CD4-positive, alpha-beta T cell treated with Interleukin-17A for 1 hour (primary cell): ENCODE results near the gene UBA52.
A peak's percentile ranks its signal among the peaks of the same experiment; 100 is the strongest.
"Not testable (repeated sequence)": the region's sequence is repeated elsewhere in the genome, so short reads cannot be mapped to it uniquely, and the experiment has no call there.

Source experiments
- DNase-seq: peaks from one replicate; pipeline ENCODE4 v3.0.0-alpha.2; 2020

The UBA52 gene

DNA sequence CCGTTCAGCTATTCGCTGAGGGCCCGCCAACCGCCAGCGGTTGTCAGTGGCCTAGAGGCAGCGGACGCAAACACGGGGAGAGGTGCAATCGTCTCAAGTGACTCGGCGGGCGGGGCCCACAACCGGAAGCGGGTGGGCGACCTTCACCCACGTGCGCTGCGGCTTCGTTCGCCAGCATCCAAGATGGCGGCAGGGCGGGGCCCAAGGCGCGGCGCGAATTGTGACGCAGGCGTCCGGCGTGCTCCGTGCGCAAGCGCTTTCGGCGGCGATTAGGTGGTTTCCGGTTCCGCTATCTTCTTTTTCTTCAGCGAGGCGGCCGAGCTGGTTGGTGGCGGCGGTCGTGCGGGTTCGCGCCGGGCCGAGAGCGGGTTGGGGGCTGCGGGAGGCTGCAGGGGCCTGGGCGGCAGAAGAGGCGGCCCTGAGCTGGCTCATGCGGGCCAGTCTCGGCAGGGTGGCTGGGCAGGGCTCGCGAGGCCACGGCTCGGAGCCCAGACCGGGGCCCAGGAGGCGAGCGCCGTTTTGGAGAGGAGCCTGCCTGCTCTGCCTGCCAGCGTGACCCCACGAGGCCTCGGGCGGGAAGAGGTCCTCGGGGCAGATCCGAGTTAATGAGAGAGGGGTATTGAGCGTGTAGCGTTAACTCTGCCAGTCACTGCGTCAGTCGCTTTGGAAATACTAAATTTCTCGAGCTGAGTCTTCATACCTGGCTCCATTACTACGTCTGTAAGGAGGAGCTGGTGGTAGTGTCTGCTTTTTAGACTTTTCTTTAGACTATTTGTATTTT, at the start of gene UBA52:
Gene UBA52, plus strand, starts transcription at position 294 of the 781 bp plus-strand sequence. CDS start 1,444 bp downstream, outside the sequence.
- DNase-seq = peak; percentile 99

DNA sequence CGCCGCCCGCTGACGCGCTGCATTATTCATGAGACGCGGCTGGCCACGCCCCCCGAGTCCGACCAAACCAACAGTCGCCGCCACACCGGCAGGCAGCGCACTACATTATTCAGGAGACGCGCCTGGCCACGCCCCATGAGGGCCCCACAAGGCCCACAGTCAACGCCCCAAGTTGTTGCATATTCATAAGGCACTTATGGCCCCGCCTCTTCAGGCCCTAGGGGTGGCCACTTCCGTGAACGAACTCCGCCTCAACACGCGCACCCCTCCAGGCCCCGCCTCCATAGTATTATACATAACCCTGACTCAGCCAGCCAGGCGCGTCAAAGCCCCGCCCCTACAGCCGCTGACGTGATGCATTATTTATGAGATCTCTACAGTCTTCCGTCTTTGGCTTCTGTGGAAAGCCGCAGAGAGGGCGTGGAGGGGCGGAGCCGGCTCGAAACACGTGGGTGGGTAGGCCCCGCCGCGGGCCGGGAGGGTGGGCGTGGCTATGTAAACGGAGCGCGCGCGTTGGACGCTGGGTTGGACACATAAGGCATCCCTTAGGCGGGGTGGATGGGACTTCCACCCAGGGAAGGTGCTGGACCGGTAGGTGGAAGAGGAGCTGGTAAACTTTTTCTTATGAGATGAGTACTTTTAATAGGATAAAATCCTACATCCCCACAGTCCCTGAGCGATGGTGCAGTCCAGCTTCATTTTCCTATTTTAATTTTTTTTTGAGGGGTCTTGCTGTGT, 49.4 kb upstream of the UBA52 start:
- peak; percentile 100 for DNase-seq

DNA sequence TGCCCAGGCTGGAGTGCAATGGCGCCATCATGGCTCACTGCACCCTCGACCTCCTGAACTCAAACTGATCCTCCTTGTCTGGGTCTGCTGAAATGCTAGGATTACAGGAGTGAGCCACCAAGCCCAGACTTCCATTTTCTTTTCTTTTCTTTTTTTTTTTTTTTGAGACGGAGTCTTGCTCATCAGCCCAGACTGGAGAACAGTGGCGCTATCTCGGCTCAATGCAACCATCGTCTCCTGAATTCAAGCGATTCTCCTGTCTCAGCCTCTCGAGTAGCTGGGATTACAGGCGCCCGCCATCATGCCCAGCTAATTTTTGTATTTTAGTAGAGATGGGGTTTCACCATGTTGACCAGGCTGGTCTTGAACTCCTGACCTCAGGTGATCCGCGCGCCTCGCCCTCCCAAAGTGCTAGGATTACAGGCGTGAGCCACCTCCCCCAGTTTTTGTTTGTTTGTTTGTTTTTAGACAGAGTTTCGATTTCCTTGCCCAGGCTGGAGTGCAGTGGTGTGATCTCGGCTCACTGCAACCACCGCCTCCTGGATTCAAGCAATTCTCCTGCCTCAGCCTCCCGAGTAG, 48.7 kb upstream of the UBA52 start:
- not testable (repeated sequence) for DNase-seq

DNA sequence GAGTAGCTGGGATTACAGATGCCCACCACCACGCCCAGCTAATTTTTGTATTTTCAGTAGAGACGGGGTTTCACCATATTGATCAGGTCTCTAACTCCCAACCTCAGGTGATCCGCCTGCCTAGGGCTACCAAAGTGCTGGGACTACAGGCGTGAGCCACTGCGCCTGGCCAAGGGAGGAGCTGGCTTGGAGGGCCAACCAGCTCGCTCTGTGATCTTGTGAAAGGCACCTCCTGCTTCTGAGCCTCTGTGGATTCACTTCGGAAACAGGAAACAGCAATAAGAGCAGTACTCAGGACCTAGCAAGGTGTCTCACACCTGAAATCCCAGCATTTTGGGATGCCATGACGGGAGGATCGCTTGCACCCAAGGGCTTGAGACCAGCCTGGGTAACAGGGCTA, 47.8 kb upstream of the UBA52 start:
- no peak for DNase-seq

DNA sequence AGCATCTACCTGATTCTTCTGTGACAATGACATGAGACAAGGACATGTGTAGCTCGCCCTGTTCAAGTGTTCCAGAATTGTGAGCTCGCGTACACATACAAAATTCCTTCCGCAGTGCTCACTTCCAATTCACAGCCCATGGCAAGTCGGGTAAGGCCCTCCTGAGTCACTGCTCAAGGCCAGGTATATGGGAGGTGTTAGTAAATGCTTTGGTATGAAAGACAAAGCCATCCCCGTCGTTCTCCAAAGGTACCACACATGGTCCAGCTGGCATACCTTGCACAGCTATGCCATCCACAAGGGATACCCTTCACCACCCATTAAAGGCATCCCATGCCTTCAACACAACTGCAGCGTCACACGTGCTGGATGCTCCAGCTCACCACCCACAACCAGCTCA, 45.3 kb upstream of the UBA52 start:
- no peak for DNase-seq

DNA sequence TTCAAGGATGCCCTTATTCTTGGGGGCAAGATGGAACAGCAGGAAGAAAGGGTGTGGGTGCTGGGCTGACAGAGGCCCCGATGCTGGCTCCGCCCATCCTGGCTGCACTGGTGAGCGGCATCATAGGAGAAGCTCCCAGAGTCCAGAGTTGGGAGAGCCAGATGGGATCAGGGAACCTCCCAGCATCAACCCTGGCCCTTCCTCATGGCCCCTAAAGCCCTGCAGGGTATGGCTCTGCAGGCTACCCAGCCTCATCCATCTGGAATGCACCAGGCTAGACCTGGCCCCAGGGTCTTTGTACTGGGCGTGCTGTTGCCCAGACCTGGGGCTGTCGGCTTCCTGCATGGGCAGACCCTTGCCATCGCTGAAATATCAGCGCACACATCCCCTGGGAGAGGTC, 41.9 kb upstream of the UBA52 start:
- no peak for DNase-seq

DNA sequence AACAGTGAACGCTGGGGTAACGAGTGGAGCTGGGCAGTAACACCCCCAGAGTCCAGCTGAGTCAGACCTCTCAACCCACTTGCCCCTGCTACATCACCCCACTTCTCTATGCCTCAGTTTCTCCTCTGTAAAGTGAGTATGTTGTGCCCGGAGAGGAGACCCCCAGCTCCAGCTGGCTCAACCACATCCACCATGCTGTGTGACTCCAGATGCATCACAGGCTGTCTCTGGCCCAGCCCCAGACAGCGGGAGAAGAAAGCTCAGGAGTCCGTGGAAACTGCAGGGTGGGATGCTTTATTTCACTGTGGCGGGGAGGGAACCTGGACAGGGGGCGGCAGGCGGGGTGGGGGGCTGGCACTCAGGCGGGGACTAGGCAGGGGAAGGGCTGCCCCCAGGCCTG, 40.2 kb upstream of the UBA52 start:
- no peak for DNase-seq

DNA sequence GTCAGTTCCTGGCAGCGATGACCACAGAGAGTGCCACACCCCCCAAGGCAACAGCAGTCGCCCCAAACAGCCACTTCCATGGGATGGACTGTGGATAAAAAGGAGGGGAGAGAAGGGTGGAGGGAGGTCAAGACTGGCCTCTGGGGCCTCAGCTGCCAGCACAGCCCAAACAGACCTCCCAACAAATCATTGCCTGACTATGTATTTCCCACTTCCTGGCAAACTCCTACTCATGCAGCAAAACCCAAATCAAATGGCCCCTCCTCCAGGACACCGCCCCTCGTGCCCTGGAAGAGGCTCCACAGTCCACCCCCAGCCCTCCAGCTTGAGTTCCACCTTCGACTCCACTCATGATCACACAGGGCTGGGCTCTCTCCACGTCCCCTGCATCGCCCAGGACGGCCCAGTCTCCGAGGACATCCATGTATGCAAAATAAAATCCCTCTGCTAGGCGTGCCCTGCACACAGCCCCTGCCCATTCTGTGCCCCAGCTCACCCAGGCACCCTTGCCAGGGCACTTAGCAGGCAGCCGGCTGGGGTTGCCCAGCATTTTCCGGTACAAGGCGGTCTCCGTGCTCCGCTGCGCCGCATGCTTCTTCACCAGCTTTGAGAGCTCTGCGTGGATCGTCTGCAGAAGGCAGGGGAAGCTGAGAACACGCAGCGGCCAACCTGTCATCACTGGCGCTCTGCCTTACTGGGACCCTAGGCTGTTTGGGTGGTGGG, 39.3 kb upstream of the UBA52 start:
- DNase-seq = no peak

DNA sequence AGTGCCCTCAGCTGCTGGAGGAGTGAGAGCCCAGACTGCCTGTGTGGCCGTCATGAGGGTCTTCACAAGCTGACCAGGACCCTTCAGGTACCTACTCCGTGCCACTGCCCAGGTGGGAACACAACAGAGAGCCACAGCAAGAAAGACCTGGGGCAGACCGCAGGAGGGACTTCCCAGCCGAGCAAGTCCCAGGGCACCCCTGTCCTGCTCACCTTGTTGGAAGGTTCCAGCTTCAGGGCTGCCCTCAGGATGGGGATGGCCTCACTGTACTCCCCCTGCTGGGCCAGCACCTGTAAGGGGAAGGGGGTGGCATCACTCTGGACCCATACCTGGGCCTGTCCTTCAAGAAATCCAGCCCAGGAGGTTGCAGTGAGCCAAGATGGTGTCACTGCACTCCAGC, 38.6 kb upstream of the UBA52 start:
- DNase-seq = no peak

DNA sequence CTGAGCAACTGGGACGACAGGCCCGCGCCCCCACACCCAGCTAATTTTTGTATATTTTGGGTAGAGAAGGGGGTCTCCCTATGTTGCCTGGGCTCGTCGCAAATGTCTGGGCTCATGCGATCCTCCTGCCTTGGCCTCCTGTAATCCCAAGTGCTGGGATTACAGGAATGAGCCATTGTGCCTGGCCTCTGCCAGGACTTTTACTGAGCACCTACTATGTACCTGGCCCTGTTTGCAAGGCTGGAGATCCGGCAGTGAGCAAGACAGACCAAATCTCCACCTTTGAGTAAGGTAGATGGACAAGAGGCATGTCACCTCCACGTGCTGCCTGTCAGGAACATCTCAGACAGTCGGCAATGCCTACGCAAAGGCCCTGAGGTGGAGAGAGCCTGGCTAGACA, 35.2 kb upstream of the UBA52 start:
- DNase-seq = no peak

DNA sequence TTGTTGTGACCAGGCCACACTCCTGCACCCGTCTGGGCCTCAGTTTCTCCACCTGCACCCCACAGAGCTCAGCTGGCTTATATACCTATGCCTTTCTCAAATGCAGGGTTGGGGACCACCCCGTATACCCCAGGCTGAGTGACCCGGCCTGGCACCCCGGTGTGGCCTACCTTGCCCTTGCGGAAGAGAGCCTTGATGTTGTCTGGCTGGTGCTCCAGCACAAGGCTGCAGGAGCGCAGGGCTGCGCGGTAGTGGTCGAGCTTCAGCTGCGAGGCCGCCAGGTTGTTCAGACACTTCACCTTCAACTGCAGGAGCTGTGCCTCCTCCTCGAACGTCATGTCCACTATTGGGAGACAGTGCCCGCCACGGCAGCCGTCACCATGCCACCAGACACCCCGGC, 34.2 kb upstream of the UBA52 start:
- DNase-seq = no peak

DNA sequence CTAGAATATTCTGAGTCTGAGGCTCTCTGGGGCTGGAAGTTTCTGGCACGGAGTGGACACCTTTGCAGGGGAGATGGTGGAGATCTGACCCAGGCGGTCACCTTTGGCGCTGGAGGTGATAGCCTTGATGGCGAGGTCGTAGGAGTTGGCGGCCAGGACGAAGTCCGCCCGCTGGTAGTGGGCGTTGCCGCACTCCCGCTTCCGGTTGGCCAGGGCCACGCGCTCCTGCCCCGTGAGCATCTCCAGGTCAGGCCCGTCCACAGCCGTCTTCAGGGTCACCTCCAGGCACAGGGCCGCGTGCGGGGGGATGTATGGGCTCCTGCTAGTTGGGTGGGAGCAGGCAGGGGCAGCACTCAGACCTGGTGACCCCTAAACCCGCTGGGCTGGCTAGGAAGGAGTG, 33.5 kb upstream of the UBA52 start:
- DNase-seq = no peak

DNA sequence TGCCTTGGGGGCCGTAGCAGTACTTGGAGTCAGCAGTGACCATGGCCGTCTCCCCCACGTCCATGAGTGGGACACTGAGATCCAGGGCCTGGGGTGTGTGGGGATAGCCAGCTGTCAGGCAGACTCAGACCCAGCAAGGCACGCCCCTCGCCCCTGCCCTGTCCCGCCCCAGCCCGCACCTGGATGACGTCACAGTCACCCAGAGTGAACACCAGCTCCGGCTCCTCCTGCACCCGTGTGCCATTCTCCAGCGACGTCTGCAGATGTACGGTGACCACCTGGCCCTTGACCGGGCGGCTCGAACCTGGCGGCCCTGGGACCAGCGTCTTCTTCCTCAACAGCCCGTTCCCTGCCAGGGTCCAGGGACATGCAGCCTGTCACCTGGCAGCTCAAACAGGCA, 32.3 kb upstream of the UBA52 start:
- no peak for DNase-seq

DNA sequence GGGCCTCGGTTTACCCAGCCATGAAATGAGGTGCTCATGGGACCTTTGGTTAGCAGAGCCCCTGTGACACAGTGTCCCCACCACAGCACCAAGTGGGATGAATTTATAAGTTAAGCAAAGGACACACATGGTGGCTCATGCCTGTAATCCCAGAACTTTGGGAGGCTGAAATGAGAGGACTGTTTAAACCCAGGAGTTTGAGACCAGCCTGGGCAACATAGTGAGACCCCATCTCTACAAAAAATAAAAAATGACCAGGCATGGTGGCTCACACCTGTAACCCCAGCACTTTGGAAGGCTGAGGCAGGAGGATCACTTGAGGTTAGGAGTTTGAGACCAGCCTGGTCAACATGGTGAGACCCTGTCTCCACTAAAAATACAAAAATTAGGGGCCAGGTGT, 31.5 kb upstream of the UBA52 start:
- DNase-seq = not testable (repeated sequence)

DNA sequence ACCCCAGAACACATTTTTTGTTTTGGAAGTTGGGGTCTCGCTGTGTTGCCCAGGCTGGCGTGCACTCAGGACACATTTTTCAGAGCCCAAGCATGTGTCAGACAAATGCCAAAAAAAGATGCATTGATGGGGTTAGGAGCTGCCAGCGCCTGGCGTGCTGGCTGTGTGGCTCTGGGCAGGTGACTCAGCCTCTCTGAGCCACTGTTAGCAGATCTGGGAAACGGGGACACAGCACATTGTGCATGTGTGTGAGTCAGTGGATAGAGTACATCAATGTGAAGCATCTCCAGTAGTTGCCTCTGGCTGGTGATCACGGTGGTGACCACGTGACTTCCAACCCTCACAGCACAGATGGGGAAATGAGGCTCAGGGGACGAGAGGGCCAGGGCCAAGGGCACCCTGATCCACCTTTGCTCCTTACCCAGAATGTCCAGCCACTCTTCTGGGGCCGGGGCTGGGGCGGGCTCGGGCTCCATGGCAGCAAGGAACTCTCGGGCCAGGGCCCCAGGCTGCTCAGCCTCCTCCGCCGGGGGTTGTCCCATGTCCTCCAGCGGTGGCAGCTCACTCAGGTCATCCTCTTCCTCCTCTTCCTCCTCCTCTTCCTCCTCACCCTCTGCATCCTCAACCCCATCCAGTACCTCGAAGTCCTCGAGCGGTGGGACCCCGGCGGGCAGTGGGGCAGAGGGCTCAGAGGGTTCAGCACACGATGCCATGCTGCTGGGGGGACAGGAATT, 30.2 kb upstream of the UBA52 start:
- no peak for DNase-seq

DNA sequence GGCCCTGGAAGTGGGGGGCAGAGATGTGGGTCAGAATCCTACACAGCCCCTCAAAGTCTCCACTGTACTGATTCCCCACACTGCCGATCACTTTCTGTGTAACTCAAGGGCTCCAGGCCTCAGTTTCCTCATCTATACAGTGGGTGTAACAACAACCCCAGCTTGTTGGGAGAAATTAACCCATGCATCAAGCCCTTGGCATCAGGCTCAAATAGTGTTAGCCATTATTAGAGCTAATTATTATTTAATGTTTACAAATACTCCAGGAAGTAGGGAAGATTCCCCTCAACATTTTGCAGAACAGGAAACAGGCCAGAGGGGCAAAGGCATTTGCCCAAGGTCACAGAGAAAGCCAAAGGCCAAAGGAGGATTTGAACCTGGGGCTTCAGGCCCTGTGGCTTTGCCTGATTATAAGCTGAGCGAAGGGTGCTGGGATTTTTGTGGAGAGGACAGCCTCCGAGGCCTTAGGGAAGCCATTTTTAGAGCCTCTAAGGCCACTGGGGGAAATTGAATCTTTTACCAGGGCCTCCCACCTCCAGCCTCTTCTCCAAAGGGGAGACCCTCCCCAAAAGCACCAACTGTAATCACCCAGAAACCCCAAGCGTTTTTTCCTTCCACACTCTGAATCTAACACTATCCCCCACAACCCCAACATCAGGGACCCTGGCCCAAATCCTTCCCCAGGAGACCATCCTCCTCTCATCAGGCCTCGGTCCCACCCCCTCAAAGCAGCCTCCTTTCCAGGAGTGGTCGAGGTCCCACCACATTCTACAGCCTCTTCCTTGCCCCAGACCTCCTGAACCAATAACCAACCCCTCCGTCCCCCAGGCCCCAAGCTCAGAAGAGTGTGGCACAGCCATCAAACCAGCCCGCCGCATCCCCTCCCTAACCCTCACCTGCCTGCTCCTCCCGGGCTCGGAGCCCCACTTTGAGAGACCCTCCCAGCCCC, 29.4 kb upstream of the UBA52 start:
- DNase-seq = no peak

DNA sequence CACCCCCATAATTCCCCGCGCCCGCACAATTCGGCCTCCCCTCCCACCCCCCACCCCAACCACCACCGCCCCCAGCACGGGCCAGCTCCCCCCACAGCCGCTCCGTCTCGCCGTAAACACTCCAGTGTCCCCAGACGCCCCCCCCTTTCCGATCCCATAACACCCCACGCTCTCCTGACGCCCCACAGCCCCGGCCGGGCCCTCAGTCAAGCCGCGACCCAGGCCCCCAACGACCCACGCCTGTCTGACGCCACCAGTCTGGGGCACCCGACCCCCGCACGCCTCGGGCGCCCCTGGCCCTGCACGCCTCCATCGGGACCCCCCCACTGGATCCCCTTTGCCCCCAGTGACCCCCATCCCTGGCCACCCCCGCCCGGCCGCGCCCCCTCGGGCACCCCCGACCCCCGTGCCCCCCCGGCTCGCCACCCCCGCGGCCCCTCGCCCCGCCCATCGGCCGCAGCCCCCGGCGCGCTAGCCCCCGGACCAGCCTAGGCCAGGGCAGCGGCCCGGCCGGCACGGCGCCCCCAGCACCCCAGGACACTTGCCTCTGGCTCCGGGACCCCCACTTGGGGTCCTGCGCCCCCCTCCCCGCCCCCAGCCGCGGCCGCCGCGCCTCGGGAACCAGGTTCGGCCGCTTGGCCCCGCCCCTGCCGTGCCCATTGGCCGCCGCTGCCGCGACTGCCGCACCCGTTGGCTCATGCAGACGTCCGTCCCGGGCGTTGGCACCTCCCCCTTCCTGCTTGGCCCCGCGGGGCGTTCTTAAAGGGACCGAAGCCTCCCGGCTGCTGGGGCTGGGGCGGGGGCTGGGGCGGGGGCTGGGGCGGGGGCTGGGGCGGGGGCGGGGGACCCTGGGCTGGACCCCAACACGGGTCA, 28.5 kb upstream of the UBA52 start, which contains the start of gene FKBP8:
Gene FKBP8, minus strand, starts transcription at position 633 of the 873 bp plus-strand sequence. CDS start 1,603 bp downstream, outside the sequence.
- DNase-seq = peak; percentile 94

DNA sequence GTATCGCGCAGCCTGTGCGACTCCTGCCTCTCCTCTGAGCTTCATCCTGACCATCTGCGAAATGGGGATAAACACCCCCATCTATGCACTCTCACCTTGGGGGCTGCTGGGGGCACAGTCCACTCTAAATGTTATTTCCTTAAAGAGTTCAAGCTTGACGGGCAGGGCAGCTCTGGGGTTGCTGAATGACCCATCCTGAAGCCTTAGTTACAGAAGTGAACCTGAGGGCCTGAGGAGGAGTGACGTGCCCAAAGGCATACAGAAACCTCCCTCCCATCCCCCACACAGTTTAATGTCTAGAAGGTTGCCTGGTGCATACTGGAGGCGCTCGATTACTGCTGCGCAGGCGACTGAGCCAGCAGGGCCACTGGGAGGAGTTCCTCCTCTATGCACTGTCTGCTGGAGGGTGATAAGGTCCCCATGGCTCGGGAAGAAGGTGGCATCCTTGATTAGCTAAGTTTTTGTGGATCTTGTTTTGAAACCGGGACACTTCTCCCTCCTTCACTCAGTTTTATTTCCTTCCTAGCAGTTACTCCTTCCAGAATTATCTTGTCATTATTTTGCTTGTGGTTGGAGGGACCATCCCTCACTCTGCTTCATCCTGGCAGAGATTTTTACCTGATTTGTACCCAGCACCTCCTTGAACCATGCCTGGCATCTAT, 27.7 kb upstream of the UBA52 start:
- DNase-seq = peak; percentile 92

DNA sequence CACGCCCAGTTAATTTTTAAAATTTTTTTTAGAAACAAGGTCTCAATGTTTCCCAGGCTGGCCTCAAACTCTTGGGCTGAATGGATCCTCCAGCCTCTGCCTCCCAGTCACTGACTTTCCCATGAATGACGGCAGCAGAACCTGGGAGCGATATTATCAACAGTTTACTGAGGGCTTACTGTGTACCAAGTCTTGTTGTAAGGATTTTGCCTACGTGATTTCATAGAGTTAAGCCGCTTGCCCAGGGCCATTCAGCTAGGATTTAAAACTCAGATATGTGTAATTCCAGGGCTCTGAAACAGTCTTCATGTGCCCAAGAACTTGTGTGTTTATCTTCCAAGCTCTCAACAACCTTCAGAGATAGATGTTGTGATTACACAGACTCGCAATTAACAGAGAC, 20.0 kb upstream of the UBA52 start:
- no peak for DNase-seq
